SH-SY5Y (cell line): Measurements from ENCODE around the gene KL.

ENCODE experiments used
- GATA2 ChIP-seq: IDR thresholded peaks from 2 replicates; pipeline ENCODE4 v1.6.1; 2011; ENCODE audit warnings: mild to moderate bottlenecking, low read depth, low read length
- GATA3 ChIP-seq: IDR thresholded peaks from 2 replicates; pipeline ENCODE4 v1.6.1; 2011; ENCODE audit warnings: low read depth, mild to moderate bottlenecking, low read length, moderate library complexity

- TF ChIP-seq GATA3 (no peak), GATA2 (no peak)
These were observed 23.1 kb upstream of the KL start for GRCh38 chr13:32993145-32993544.
